Measurements from ENCODE around the gene DDX23. TPM values are rescaled to one million over a fixed set of nuclear protein-coding genes. Genes with fewer than 3 reads are reported as not detected.

The DDX23 gene
- polyA plus RNA-seq, 1 donor, result 122 TPM

Other genes starting within 250 kb of the DDX23 start
- gene KANSL2, start 169.9 kb downstream of the DDX23 start, polyA plus RNA-seq (ENCODE audit: insufficient read length), result 63.5 TPM
- gene CCNT1, start 135.5 kb downstream of the DDX23 start, polyA plus RNA-seq (ENCODE audit: insufficient read length), result 40.2 TPM
- gene ADCY6, start 63.1 kb downstream of the DDX23 start, polyA plus RNA-seq (ENCODE audit: insufficient read length), result 94.3 TPM
- 57.3 TPM for gene CACNB3, start 33.7 kb downstream of the DDX23 start, polyA plus RNA-seq (ENCODE audit: insufficient read length)
- 2.4 TPM for gene RND1, start 13.7 kb upstream of the DDX23 start, polyA plus RNA-seq (ENCODE audit: insufficient read length)
- 22.4 TPM for gene FKBP11, start 73.3 kb upstream of the DDX23 start, polyA plus RNA-seq (ENCODE audit: insufficient read length)
- gene ARF3, start 105.3 kb upstream of the DDX23 start, polyA plus RNA-seq (ENCODE audit: insufficient read length), result 128 TPM
- gene WNT10B, start 119.6 kb upstream of the DDX23 start, polyA plus RNA-seq (ENCODE audit: insufficient read length), result 0.12 TPM
- gene WNT1, start 126.2 kb upstream of the DDX23 start, polyA plus RNA-seq (ENCODE audit: insufficient read length), result not detected
- 65.9 TPM for gene DDN, start 147.2 kb upstream of the DDX23 start, polyA plus RNA-seq (ENCODE audit: insufficient read length)
- 95.8 TPM for gene PRKAG1, start 166.6 kb upstream of the DDX23 start, polyA plus RNA-seq (ENCODE audit: insufficient read length)
- 57.7 TPM for gene KMT2D, start 208.6 kb upstream of the DDX23 start, polyA plus RNA-seq (ENCODE audit: insufficient read length)
- gene RHEBL1, start 217.8 kb upstream of the DDX23 start, polyA plus RNA-seq (ENCODE audit: insufficient read length), result 1.8 TPM
- 0.25 TPM for gene DHH, start 242.6 kb upstream of the DDX23 start, polyA plus RNA-seq (ENCODE audit: insufficient read length)

Measured in left kidney (tissue), 1 donor.